GOT3 (cell line): ENCODE data around the gene CBX1.
A peak's percentile ranks its signal among the peaks of the same experiment; 100 is the strongest.

Experiments
- DNase-seq: peaks from one replicate; lab custom pipeline; 2025; ENCODE audit warnings: mixed read lengths; lab: John Stamatoyannopoulos, UW

Gene CBX1

GRCh38 chr17:48101012-48101720 lies at the start of gene CBX1:
Gene CBX1, minus strand, starts transcription at chr17:48101478. Its CDS starts 24,474 bp downstream, at chr17:48077004.
- peak; percentile 83 for DNase-seq

- no peak for DNase-seq
These were observed 49.3 kb upstream of the CBX1 start for GRCh38 chr17:48150597-48151001.

GRCh38 chr17:48149787-48150463 lies 48.6 kb upstream of the CBX1 start:
- DNase-seq: no peak

- no peak for DNase-seq
These were observed 47.8 kb upstream of the CBX1 start for GRCh38 chr17:48148854-48149786.

GRCh38 chr17:48148029-48148770 lies 46.9 kb upstream of the CBX1 start:
- no peak for DNase-seq

- no peak for DNase-seq
These were observed 43.9 kb upstream of the CBX1 start for GRCh38 chr17:48144976-48145798.

- DNase-seq: no peak
These were observed 43.0 kb upstream of the CBX1 start for GRCh38 chr17:48144231-48144630.

- no peak for DNase-seq
These were observed 42.4 kb upstream of the CBX1 start for GRCh38 chr17:48143629-48144028.

- DNase-seq: no peak
These were observed 38.7 kb upstream of the CBX1 start for GRCh38 chr17:48139944-48140343.

- no peak for DNase-seq
These were observed 36.4 kb upstream of the CBX1 start for GRCh38 chr17:48137656-48138055.

- no peak for DNase-seq
These were observed 33.7 kb upstream of the CBX1 start for GRCh38 chr17:48134912-48135480.

GRCh38 chr17:48132385-48132784 lies 31.1 kb upstream of the CBX1 start:
- no peak for DNase-seq

- no peak for DNase-seq
These were observed 30.0 kb upstream of the CBX1 start for GRCh38 chr17:48131216-48131824.

GRCh38 chr17:48129981-48130380 lies 28.7 kb upstream of the CBX1 start:
- DNase-seq: no peak

GRCh38 chr17:48128400-48128799 lies 27.1 kb upstream of the CBX1 start:
- DNase-seq: no peak

GRCh38 chr17:48127371-48128051 lies 26.2 kb upstream of the CBX1 start:
- no peak for DNase-seq

GRCh38 chr17:48126532-48126850 lies 25.2 kb upstream of the CBX1 start:
- DNase-seq: no peak

- DNase-seq: no peak
These were observed 24.7 kb upstream of the CBX1 start for GRCh38 chr17:48125829-48126531.

- DNase-seq: no peak
These were observed 22.6 kb upstream of the CBX1 start for GRCh38 chr17:48123776-48124388.
